Measurements from ENCODE around the gene RPP21. TPM values are rescaled to one million over a fixed set of nuclear protein-coding genes. Genes with fewer than 3 reads are reported as not detected.
"Not testable (repeated sequence)": the region's sequence is repeated elsewhere in the genome, so short reads cannot be mapped to it uniquely, and the experiment has no call there.

RPP21 gene
- total RNA-seq, 2 experiments from 2014 or later: 32.6 to 38.1 TPM

GRCh38 chr6:30350524-30350923, 5.6 kb downstream of the RPP21 start:
- DNase-seq: no peak
- CTCF ChIA-PET: interaction anchor here (0.9 kb wide), 1 partner anchor 137 kb away, joined by 4 read pairs; no protein-coding TSS in a partner anchor

GRCh38 chr6:30352550-30352949, 7.6 kb downstream of the RPP21 start:
- CTCF ChIA-PET: interaction anchor here (1.6 to 1.8 kb wide), 2 partner anchors 44 to 45 kb away, joined by 4 to 6 read pairs; no protein-coding TSS in a partner anchor
- Mint-ChIP-seq H3K36me3 (ENCODE audit: low read depth) (peaks cover 4% of the 10 kb centered on the region), H3K4me3 (no peak overlapping the region), H3K4me1 (peaks cover 30% of the 10 kb centered on the region), H3K9me3 (ENCODE audit: low read depth) (no peaks in the 10 kb centered on the region), H3K27me3 (peaks cover 18% of the 10 kb centered on the region), H3K27ac (no peak overlapping the region)
- no peak for DNase-seq
- intact Hi-C loops (cut with DNase I, micrococcal nuclease): no loop called here
- ATAC-seq: no peak
- POLR2A ChIA-PET: interaction anchor here (0.7 kb wide), 1 partner anchor 89 kb away, joined by 3 read pairs; no protein-coding TSS in a partner anchor

More at GRCh38 chr6:30350524-30350923, 5.6 kb downstream of the RPP21 start:
- H3K9me3 Mint-ChIP-seq (ENCODE audit: low read depth): no peaks in the 10 kb centered on the region
- intact Hi-C loops (cut with DNase I, micrococcal nuclease): no loop called here
- H3K36me3 Mint-ChIP-seq (ENCODE audit: low read depth): peaks cover 19% of the 10 kb centered on the region
- H3K4me1 Mint-ChIP-seq: peaks cover 37% of the 10 kb centered on the region
- peak; percentile 18 for ATAC-seq
- H3K27me3 Mint-ChIP-seq: peaks cover 9% of the 10 kb centered on the region
- H3K27ac Mint-ChIP-seq: no peak overlapping the region
- no peak overlapping the region for H3K4me3 Mint-ChIP-seq
- POLR2A ChIA-PET: interaction anchor here (0.5 kb wide), 1 partner anchor 377 kb away, joined by 3 read pairs; no protein-coding TSS in a partner anchor

GRCh38 chr6:30355281-30355680, 10.3 kb downstream of the RPP21 start:
- Mint-ChIP-seq H3K27me3 (peaks cover 33% of the 10 kb centered on the region), H3K36me3 (ENCODE audit: low read depth) (no peaks in the 10 kb centered on the region), H3K9me3 (ENCODE audit: low read depth) (no peaks in the 10 kb centered on the region), H3K27ac (no peak overlapping the region), H3K4me1 (peaks cover 16% of the 10 kb centered on the region), H3K4me3 (no peak overlapping the region)
- DNase-seq: no peak
- ChIA-PET CTCF (interaction anchor here (0.7 to 2.7 kb wide), 3 partner anchors 42 to 236 kb away, joined by 3 to 11 read pairs (median 3); no protein-coding TSS in a partner anchor), POLR2A (no interaction called here)
- intact Hi-C loops (cut with DNase I, micrococcal nuclease): no loop called here
- ATAC-seq: no peak

GRCh38 chr6:30356536-30356935, 11.6 kb downstream of the RPP21 start:
- CTCF ChIA-PET: interaction anchor here (0.7 to 2.7 kb wide), 6 partner anchors 10 to 57 kb away, joined by 3 to 11 read pairs (median 4); no protein-coding TSS in a partner anchor
- peaks cover 42% of the 10 kb centered on the region for H3K27me3 Mint-ChIP-seq
- POLR2A ChIA-PET: no interaction called here
- H3K4me3 Mint-ChIP-seq: no peak overlapping the region
- no peak overlapping the region for H3K27ac Mint-ChIP-seq
- H3K36me3 Mint-ChIP-seq (ENCODE audit: low read depth): no peaks in the 10 kb centered on the region
- intact Hi-C loops (cut with DNase I, micrococcal nuclease): no loop called here
- H3K4me1 Mint-ChIP-seq: peaks cover 10% of the 10 kb centered on the region
- H3K9me3 Mint-ChIP-seq (ENCODE audit: low read depth): no peaks in the 10 kb centered on the region
- ATAC-seq (no peak), DNase-seq (no peak)

- intact Hi-C loops (cut with DNase I, micrococcal nuclease): loop anchor here (1.0 kb wide), 2 partner anchors 39 to 95 kb away; no protein-coding TSS in a partner anchor
- Mint-ChIP-seq H3K27ac (no peak overlapping the region), H3K27me3 (peaks cover 51% of the 10 kb centered on the region), H3K9me3 (ENCODE audit: low read depth) (no peaks in the 10 kb centered on the region), H3K4me1 (peaks cover 6% of the 10 kb centered on the region), H3K4me3 (peak overlapping the region; percentile 73), H3K36me3 (ENCODE audit: low read depth) (no peaks in the 10 kb centered on the region)
- ChIA-PET POLR2A (no interaction called here), CTCF (interaction anchor here (0.6 to 1.9 kb wide), 21 partner anchors 10 to 280 kb away, joined by 3 to 11 read pairs (median 3); partner anchors contain the start of gene TRIM39)
- ATAC-seq (peak; percentile 81), DNase-seq (peak; percentile 68)
These were observed 13.0 kb downstream of the RPP21 start for GRCh38 chr6:30357678-30358540.

- Mint-ChIP-seq H3K27me3 (peaks cover 54% of the 10 kb centered on the region), H3K9me3 (ENCODE audit: low read depth) (no peaks in the 10 kb centered on the region), H3K36me3 (ENCODE audit: low read depth) (no peaks in the 10 kb centered on the region), H3K4me3 (no peak overlapping the region), H3K4me1 (peaks cover 6% of the 10 kb centered on the region), H3K27ac (no peak overlapping the region)
- ATAC-seq: no peak
- POLR2A ChIA-PET: no interaction called here
- no peak for DNase-seq
- intact Hi-C loops (cut with DNase I, micrococcal nuclease): no loop called here
- CTCF ChIA-PET: interaction anchor here (0.7 to 1.9 kb wide), 17 partner anchors 9 to 186 kb away, joined by 3 to 11 read pairs (median 3); partner anchors contain the start of gene TRIM39
These were observed 14.3 kb downstream of the RPP21 start for GRCh38 chr6:30359276-30359675.

- peaks cover 58% of the 10 kb centered on the region for H3K27me3 Mint-ChIP-seq
These were observed 15.2 kb downstream of the RPP21 start for GRCh38 chr6:30360139-30360538.

GRCh38 chr6:30361661-30362060, 16.7 kb downstream of the RPP21 start:
- intact Hi-C loops (cut with DNase I, micrococcal nuclease): no loop called here
- no peak for DNase-seq
- H3K36me3 Mint-ChIP-seq (ENCODE audit: low read depth): no peaks in the 10 kb centered on the region
- H3K9me3 Mint-ChIP-seq (ENCODE audit: low read depth): no peaks in the 10 kb centered on the region
- CTCF ChIA-PET: no interaction called here
- POLR2A ChIA-PET: no interaction called here
- peaks cover 69% of the 10 kb centered on the region for H3K27me3 Mint-ChIP-seq
- no peak for ATAC-seq
- H3K4me1 Mint-ChIP-seq: peaks cover 6% of the 10 kb centered on the region
- H3K4me3 Mint-ChIP-seq: no peak overlapping the region
- H3K27ac Mint-ChIP-seq: no peak overlapping the region

More at GRCh38 chr6:30360139-30360538, 15.2 kb downstream of the RPP21 start:
- no peak for DNase-seq
- H3K27ac Mint-ChIP-seq: no peak overlapping the region
- intact Hi-C loops (cut with DNase I, micrococcal nuclease): no loop called here
- POLR2A ChIA-PET: no interaction called here
- H3K4me3 Mint-ChIP-seq: no peak overlapping the region
- H3K9me3 Mint-ChIP-seq (ENCODE audit: low read depth): no peaks in the 10 kb centered on the region
- H3K4me1 Mint-ChIP-seq: peaks cover 6% of the 10 kb centered on the region
- ATAC-seq: no peak
- no peaks in the 10 kb centered on the region for H3K36me3 Mint-ChIP-seq (ENCODE audit: low read depth)
- CTCF ChIA-PET: interaction anchor here (0.6 to 1.4 kb wide), 7 partner anchors 36 to 152 kb away, joined by 3 to 5 read pairs (median 3); no protein-coding TSS in a partner anchor

- ChIA-PET CTCF (interaction anchor here (0.6 kb wide), 1 partner anchor 471 kb away, joined by 3 read pairs; no protein-coding TSS in a partner anchor), POLR2A (no interaction called here)
- DNase-seq (no peak), ATAC-seq (no peak)
- no peaks in the 10 kb centered on the region for H3K36me3 Mint-ChIP-seq (ENCODE audit: low read depth)
- peaks cover 62% of the 10 kb centered on the region for H3K27me3 Mint-ChIP-seq
- H3K4me1 Mint-ChIP-seq: no peaks in the 10 kb centered on the region
- H3K9me3 Mint-ChIP-seq (ENCODE audit: low read depth): no peaks in the 10 kb centered on the region
- no peak overlapping the region for H3K27ac Mint-ChIP-seq
- H3K4me3 Mint-ChIP-seq: no peak overlapping the region
- intact Hi-C loops (cut with DNase I, micrococcal nuclease): no loop called here
These were observed 18.5 kb downstream of the RPP21 start for GRCh38 chr6:30363459-30363858.

GRCh38 chr6:30364591-30364990, 19.6 kb downstream of the RPP21 start:
- POLR2A ChIA-PET: no interaction called here
- Mint-ChIP-seq H3K4me3 (no peak overlapping the region), H3K27me3 (peaks cover 63% of the 10 kb centered on the region), H3K4me1 (no peaks in the 10 kb centered on the region), H3K36me3 (ENCODE audit: low read depth) (no peaks in the 10 kb centered on the region), H3K27ac (no peak overlapping the region), H3K9me3 (ENCODE audit: low read depth) (no peaks in the 10 kb centered on the region)
- DNase-seq (peak; percentile 24), ATAC-seq (peak; percentile 44)
- intact Hi-C loops (cut with DNase I, micrococcal nuclease): no loop called here
- CTCF ChIA-PET: interaction anchor here (0.9 kb wide), 1 partner anchor 33 kb away, joined by 3 read pairs; no protein-coding TSS in a partner anchor

GRCh38 chr6:30369280-30369679, 24.3 kb downstream of the RPP21 start:
- intact Hi-C loops (cut with DNase I, micrococcal nuclease); H3K27ac Mint-ChIP-seq; H3K4me1 Mint-ChIP-seq; H3K36me3 Mint-ChIP-seq (ENCODE audit: low read depth); DNase-seq; H3K9me3 Mint-ChIP-seq (ENCODE audit: low read depth); H3K4me3 Mint-ChIP-seq; ATAC-seq; POLR2A ChIA-PET: not testable (repeated sequence)
- CTCF ChIA-PET: interaction anchor here (3.2 kb wide), 1 partner anchor 11 kb away, joined by 11 read pairs; no protein-coding TSS in a partner anchor
- H3K27me3 Mint-ChIP-seq: peaks cover 44% of the 10 kb centered on the region
